ENCODE data around the gene SLC25A22. TPM values are rescaled to one million over a fixed set of nuclear protein-coding genes. Genes with fewer than 3 reads are reported as not detected.

The SLC25A22 gene
- total and polyA plus RNA-seq, 9 of the 15 experiments (the other 6 are each of a cell fraction or from before 2014, with no cell fraction given): 0.41 to 55.4 (median 11.4) TPM

DNA sequence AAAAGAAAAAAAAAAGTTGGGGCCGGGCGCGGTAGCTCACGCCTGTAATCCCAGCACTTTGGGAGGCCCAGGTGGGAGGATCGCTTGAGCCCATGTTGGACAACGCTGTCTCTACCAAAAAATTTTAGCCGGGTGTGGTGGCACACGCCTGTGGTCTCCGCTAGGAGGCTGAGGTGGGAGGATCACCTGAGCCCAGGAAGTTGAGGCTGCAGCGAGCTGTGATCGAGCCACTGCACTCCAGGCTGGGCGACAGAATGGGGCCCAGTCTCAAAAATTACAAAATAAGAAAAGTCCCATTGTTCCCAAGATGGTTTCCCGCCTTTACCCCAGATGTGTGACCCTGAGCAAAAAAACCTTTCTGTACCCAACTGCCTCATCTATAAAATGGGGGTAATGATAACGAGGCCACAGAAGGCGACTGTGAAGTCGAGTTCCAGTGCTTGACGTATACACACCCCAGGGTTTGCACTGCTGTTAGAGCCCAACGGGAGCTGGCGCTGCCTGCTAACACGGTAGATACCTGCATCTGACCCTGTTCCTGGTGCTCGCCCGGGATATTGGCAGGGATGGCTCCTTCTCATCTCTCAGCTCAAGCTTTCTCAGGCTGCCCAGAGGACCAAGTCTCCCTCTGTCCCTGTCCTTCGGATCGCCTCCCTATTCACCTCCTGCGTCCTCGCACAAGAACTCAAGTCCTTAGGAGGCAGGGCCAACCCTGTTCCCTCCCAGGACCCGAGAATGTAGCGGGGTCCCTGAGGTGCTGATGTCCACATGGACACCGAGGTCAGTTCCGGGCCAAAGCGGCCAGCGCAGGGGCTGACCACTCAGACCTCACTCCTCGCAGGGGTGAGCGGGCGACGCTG is 10.6 kb upstream of the SLC25A22 start (continued):
- TF ChIP-seq, protein P1, sequence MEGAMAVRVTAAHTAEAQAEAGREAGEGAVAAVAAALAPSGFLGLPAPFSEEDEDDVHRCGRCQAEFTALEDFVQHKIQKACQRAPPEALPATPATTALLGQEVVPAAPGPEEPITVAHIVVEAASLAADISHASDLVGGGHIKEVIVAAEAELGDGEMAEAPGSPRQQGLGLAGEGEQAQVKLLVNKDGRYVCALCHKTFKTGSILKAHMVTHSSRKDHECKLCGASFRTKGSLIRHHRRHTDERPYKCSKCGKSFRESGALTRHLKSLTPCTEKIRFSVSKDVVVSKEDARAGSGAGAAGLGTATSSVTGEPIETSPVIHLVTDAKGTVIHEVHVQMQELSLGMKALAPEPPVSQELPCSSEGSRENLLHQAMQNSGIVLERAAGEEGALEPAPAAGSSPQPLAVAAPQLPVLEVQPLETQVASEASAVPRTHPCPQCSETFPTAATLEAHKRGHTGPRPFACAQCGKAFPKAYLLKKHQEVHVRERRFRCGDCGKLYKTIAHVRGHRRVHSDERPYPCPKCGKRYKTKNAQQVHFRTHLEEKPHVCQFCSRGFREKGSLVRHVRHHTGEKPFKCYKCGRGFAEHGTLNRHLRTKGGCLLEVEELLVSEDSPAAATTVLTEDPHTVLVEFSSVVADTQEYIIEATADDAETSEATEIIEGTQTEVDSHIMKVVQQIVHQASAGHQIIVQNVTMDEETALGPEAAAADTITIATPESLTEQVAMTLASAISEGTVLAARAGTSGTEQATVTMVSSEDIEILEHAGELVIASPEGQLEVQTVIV (CRISPR knock-in tag; IDR thresholded peaks at IDR 0.05; ENCODE audit: borderline replicate concordance): no peak
- TF ChIP-seq ZNF583 (CRISPR knock-in tag; IDR thresholded peaks at IDR 0.05): no peak
- TF ChIP-seq ZFP1 (CRISPR knock-in tag; IDR thresholded peaks at IDR 0.05): no peak
- TF ChIP-seq, protein P2, sequence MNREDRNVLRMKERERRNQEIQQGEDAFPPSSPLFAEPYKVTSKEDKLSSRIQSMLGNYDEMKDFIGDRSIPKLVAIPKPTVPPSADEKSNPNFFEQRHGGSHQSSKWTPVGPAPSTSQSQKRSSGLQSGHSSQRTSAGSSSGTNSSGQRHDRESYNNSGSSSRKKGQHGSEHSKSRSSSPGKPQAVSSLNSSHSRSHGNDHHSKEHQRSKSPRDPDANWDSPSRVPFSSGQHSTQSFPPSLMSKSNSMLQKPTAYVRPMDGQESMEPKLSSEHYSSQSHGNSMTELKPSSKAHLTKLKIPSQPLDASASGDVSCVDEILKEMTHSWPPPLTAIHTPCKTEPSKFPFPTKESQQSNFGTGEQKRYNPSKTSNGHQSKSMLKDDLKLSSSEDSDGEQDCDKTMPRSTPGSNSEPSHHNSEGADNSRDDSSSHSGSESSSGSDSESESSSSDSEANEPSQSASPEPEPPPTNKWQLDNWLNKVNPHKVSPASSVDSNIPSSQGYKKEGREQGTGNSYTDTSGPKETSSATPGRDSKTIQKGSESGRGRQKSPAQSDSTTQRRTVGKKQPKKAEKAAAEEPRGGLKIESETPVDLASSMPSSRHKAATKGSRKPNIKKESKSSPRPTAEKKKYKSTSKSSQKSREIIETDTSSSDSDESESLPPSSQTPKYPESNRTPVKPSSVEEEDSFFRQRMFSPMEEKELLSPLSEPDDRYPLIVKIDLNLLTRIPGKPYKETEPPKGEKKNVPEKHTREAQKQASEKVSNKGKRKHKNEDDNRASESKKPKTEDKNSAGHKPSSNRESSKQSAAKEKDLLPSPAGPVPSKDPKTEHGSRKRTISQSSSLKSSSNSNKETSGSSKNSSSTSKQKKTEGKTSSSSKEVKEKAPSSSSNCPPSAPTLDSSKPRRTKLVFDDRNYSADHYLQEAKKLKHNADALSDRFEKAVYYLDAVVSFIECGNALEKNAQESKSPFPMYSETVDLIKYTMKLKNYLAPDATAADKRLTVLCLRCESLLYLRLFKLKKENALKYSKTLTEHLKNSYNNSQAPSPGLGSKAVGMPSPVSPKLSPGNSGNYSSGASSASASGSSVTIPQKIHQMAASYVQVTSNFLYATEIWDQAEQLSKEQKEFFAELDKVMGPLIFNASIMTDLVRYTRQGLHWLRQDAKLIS (CRISPR knock-in tag; IDR thresholded peaks at IDR 0.05): no peak
- TF ChIP-seq SMARCA4 (IDR thresholded peaks at IDR 0.05): no peak
- no peak for TF ChIP-seq HDAC6 (IDR thresholded peaks at IDR 0.05; ENCODE audit: low read depth, low read length)
- no peak for TF ChIP-seq RFX7 (CRISPR knock-in tag; IDR thresholded peaks at IDR 0.05)
- TF ChIP-seq TAL1 (IDR thresholded peaks at IDR 0.05): no peak
- no peak; the same call in 1 of the 2 replicates for TF ChIP-seq CREM (IDR thresholded peaks at IDR 0.05; ENCODE audit: low read depth)
- TF ChIP-seq ESRRA (IDR thresholded peaks at IDR 0.05; ENCODE audit: borderline replicate concordance, low read depth): peak; percentile 41; the same call in 1 of the 2 replicates
- TF ChIP-seq FUS (optimal IDR thresholded peaks at IDR 0.05; ENCODE audit: low read depth, low read length): no peak
- TF ChIP-seq, protein P3, sequence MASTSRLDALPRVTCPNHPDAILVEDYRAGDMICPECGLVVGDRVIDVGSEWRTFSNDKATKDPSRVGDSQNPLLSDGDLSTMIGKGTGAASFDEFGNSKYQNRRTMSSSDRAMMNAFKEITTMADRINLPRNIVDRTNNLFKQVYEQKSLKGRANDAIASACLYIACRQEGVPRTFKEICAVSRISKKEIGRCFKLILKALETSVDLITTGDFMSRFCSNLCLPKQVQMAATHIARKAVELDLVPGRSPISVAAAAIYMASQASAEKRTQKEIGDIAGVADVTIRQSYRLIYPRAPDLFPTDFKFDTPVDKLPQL (IDR thresholded peaks at IDR 0.05; ENCODE audit: extremely low read depth, insufficient read length): no peak
- TF ChIP-seq, protein P4, sequence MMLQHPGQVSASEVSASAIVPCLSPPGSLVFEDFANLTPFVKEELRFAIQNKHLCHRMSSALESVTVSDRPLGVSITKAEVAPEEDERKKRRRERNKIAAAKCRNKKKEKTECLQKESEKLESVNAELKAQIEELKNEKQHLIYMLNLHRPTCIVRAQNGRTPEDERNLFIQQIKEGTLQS (IDR thresholded peaks at IDR 0.05): no peak
- TF ChIP-seq, protein P4 (CRISPR knock-in tag; conservative IDR thresholded peaks at IDR 0.05): peak; percentile 79
- TF ChIP-seq, protein P5, sequence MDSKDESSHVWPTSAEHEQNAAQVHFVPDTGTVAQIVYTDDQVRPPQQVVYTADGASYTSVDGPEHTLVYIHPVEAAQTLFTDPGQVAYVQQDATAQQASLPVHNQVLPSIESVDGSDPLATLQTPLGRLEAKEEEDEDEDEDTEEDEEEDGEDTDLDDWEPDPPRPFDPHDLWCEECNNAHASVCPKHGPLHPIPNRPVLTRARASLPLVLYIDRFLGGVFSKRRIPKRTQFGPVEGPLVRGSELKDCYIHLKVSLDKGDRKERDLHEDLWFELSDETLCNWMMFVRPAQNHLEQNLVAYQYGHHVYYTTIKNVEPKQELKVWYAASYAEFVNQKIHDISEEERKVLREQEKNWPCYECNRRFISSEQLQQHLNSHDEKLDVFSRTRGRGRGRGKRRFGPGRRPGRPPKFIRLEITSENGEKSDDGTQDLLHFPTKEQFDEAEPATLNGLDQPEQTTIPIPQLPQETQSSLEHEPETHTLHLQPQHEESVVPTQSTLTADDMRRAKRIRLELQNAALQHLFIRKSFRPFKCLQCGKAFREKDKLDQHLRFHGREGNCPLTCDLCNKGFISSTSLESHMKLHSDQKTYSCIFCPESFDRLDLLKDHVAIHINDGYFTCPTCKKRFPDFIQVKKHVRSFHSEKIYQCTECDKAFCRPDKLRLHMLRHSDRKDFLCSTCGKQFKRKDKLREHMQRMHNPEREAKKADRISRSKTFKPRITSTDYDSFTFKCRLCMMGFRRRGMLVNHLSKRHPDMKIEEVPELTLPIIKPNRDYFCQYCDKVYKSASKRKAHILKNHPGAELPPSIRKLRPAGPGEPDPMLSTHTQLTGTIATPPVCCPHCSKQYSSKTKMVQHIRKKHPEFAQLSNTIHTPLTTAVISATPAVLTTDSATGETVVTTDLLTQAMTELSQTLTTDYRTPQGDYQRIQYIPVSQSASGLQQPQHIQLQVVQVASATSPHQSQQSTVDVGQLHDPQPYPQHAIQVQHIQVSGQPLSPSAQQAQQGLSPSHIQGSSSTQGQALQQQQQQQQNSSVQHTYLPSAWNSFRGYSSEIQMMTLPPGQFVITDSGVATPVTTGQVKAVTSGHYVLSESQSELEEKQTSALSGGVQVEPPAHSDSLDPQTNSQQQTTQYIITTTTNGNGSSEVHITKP (IDR thresholded peaks at IDR 0.05; ENCODE audit: partially characterized antibody): peak; percentile 5
- 0 out of 2 replicates have a peak, but pooled peaks have one; percentile 56 for TF ChIP-seq FOXK1 (CRISPR knock-in tag; IDR thresholded peaks at IDR 0.05; ENCODE audit: borderline replicate concordance)

All from K562 (cell line).